ENCODE data around the gene PDLIM5.

The PDLIM5 gene

DNA sequence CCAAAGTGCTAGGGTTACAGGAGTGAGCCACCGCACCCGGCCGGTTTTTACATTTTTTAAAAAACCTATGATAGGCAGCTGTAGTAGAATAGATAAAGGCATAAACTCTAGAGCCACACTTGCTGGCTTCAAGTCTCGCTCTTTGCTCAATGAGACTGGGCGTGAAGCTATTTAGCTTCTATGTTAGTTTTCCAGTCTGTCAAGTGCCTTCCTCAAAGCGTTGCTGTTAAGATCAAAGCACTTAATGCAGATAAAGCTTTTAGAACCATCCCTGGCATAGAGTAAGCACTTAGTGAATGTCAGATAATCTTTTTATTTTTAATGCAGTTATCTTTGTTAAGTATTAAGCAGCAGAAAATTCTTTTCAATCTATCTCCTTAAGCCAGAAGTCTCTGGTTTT, 264.0 kb downstream of the PDLIM5 start:
- DNase-seq: no peak
